Spinal cord (tissue), 10 donors: Measurements from ENCODE around the gene STK11IP. TPM values are rescaled to one million over a fixed set of nuclear protein-coding genes. Genes with fewer than 3 reads are reported as not detected.

Source experiments
- DNase-seq, 6 donors: peaks; one replicate each; pipeline versions ENCODE4 v3.0.0 to v3.0.0-alpha.2; 2013 to 2015; ENCODE audit warnings: low spot score in 6 of 6, low read depth in 4 of 6
- H3K27ac ChIP-seq: one replicate; pipeline ENCODE4 v1.5.1; 2013; ENCODE audit warnings: low read depth, low read length, control low read depth
- H3K27me3 ChIP-seq: one replicate; pipeline ENCODE4 v1.6.1; 2013; ENCODE audit warnings: low read length; ENCODE audit not compliant: control insufficient read depth, insufficient read depth
- H3K36me3 ChIP-seq: one replicate; pipeline ENCODE4 v1.6.1; 2013; ENCODE audit warnings: low read length; ENCODE audit not compliant: control insufficient read depth, insufficient read depth
- H3K4me1 ChIP-seq: one replicate; pipeline ENCODE4 v1.6.1; 2013; ENCODE audit warnings: low read length; ENCODE audit not compliant: control insufficient read depth, insufficient read depth
- H3K4me3 ChIP-seq: one replicate; pipeline ENCODE4 v1.5.1; 2013; ENCODE audit warnings: low read depth, low read length, control low read depth
- H3K9me3 ChIP-seq: one replicate; pipeline ENCODE4 v1.6.1; 2013; ENCODE audit warnings: low read length; ENCODE audit not compliant: control insufficient read depth, insufficient read depth
- WGBS: methylation state at CpG from one replicate; pipeline ENCODE4 v1.1.5; 2013; ENCODE audit warnings: missing lambda C conversion rate; ENCODE audit not compliant: insufficient coverage; 5-methylcytosine and 5-hydroxymethylcytosine counted together
- long read RNA-seq, 4 donors: transcript quantifications; one replicate each; lab custom pipeline, GENCODE V29; 2026
- polyA plus RNA-seq, 2 donors: library from polyadenylated mRNA; unstranded; fragments of 120-200 nt; gene quantifications; one replicate each; pipeline ENCODE4 v1.2.1, GENCODE V29; 2013; ENCODE audit not compliant: insufficient read length in 2 of 2
- total RNA-seq, 2 donors: library from RNA; depleted of rRNA in 1 of 2; stranded (reverse); fragments of 120-200 nt in 1 of 2; fragments of >200 nt in 1 of 2; gene quantifications; one replicate each; pipeline versions ENCODE4 v1.2.3 to v1.2.4, GENCODE V29; 2013 to 2014
- donor health status: healthy.

STK11IP gene, protein sequence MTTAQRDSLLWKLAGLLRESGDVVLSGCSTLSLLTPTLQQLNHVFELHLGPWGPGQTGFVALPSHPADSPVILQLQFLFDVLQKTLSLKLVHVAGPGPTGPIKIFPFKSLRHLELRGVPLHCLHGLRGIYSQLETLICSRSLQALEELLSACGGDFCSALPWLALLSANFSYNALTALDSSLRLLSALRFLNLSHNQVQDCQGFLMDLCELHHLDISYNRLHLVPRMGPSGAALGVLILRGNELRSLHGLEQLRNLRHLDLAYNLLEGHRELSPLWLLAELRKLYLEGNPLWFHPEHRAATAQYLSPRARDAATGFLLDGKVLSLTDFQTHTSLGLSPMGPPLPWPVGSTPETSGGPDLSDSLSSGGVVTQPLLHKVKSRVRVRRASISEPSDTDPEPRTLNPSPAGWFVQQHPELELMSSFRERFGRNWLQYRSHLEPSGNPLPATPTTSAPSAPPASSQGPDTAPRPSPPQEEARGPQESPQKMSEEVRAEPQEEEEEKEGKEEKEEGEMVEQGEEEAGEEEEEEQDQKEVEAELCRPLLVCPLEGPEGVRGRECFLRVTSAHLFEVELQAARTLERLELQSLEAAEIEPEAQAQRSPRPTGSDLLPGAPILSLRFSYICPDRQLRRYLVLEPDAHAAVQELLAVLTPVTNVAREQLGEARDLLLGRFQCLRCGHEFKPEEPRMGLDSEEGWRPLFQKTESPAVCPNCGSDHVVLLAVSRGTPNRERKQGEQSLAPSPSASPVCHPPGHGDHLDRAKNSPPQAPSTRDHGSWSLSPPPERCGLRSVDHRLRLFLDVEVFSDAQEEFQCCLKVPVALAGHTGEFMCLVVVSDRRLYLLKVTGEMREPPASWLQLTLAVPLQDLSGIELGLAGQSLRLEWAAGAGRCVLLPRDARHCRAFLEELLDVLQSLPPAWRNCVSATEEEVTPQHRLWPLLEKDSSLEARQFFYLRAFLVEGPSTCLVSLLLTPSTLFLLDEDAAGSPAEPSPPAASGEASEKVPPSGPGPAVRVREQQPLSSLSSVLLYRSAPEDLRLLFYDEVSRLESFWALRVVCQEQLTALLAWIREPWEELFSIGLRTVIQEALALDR
- total RNA-seq = 10 to 100 TPM; 23.4 to 29.7 TPM
- polyA plus RNA-seq = 10 to 100 TPM; 40.6 to 53.9 TPM
- long read RNA-seq, donor 1, partial matches to known transcripts = 0 of 3 reads
- long read RNA-seq, donor 1, other reads (novel, unspliced or antisense) = 0 of 3 reads
- long read RNA-seq, donor 2 = 0 reads
- long read RNA-seq, donor 3, partial matches to known transcripts = 0 of 1 reads
- long read RNA-seq, donor 3, other reads (novel, unspliced or antisense) = 0 of 1 reads
- long read RNA-seq, donor 4, partial matches to known transcripts = 0 of 2 reads
- long read RNA-seq, donor 4, other reads (novel, unspliced or antisense) = 0 of 2 reads

DNA sequence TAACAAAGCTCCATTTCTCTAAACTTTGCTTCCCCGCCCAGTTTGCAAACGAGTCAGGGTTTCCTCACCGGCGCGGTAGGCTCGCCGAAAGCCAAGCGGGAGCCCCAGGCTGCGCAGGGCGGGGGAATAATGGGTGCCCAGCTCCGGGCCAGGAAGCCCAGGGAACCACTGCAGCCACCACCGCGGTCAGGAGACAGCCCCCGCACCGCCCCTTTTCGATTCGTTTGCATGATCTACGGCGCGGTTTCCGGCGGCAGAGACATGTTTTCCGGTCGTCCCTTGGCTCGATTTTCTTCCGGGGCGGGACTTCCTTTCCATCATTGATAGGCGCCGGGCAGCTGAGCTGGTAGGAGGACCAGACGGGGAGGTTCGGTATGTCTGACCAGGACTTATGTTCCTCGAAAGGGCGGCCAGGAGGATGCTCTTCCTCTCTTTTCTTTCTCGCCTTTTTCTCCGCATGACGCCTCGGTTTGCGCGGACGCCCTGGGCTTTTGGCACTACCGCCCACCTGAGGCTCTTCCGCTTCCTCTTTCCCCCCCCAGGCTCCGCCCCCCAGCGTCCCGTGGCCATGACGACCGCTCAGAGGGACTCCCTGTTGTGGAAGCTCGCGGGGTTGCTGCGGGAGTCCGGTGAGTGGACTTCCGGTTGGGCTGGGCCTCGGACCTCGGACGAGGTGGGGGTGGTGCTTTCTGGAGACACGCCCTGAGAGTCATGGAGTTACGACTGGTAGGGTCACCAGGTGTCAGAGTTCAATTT, at the start of gene STK11IP:
Gene STK11IP, plus strand, starts transcription at position 306 of the 756 bp plus-strand sequence. Its CDS starts 263 bp downstream, at position 569.
- peak; percentile 93 to 99 (median 94) for DNase-seq
- Histone ChIP-seq H3K9me3 (no peaks in the 10 kb centered on the region), H3K4me3 (peak within 1 kb of the TSS; percentile 79), H3K27ac (peak within 1 kb of the TSS; percentile 96), H3K36me3 (peaks cover 18% of the 10 kb centered on the region), H3K27me3 (no peaks in the 10 kb centered on the region), H3K4me1 (peaks cover 10% of the 10 kb centered on the region)
- WGBS = under 1% methylated on average over 49 of the region's 57 CpGs

DNA sequence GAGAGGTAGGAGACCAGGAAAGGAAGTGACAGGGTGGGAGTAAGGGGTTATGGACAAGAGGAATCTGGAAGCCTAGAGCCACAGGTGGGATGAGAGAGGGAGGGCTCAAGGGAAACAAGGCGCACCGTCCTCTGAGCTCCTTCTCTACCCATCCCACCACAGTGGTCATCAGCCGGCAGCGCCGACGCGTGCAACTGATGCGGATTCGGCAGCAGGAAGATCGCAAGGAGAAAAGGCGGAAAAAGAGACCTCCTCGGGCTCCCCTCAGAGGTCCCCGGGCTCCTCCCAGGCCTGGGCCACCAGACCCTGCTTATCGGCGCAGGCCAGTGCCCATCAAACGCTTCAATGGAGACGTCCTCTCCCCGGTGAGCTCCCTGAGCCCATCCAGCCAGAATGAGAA, 48.7 kb upstream of the STK11IP start:
- Histone ChIP-seq H3K27ac (no peak overlapping the region), H3K9me3 (no peaks in the 10 kb centered on the region), H3K36me3 (peaks cover 59% of the 10 kb centered on the region), H3K4me3 (no peak overlapping the region), H3K27me3 (peaks cover 3% of the 10 kb centered on the region), H3K4me1 (peaks cover 54% of the 10 kb centered on the region)
- WGBS = 94% methylated on average over 16 of the region's 18 CpGs
- no peak for DNase-seq

DNA sequence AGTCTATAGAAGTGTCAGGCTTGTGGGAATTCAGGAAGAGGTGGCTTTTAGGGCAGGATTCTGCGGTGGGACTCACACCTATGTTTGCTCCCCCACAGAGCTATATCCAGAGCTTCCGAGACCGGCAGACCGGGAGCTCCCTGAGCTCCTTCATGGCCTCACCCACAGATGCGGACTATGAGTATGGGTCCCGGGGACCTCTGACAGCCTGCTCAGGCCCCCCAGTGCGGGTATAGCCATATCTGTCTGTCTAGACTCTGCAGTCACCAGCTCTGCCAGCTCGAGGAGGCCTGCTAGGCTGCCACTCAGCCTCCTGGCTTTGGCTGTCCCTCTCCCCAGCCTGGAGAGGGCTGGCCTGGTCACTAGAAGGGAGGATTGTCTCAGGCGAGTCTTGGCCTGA, 48.0 kb upstream of the STK11IP start:
- Histone ChIP-seq H3K4me3 (no peak overlapping the region), H3K36me3 (peaks cover 65% of the 10 kb centered on the region), H3K4me1 (peaks cover 47% of the 10 kb centered on the region), H3K27ac (no peak overlapping the region), H3K27me3 (peaks cover 3% of the 10 kb centered on the region), H3K9me3 (no peaks in the 10 kb centered on the region)
- 88% methylated on average over 7 of the region's 9 CpGs for WGBS
- no peak for DNase-seq

DNA sequence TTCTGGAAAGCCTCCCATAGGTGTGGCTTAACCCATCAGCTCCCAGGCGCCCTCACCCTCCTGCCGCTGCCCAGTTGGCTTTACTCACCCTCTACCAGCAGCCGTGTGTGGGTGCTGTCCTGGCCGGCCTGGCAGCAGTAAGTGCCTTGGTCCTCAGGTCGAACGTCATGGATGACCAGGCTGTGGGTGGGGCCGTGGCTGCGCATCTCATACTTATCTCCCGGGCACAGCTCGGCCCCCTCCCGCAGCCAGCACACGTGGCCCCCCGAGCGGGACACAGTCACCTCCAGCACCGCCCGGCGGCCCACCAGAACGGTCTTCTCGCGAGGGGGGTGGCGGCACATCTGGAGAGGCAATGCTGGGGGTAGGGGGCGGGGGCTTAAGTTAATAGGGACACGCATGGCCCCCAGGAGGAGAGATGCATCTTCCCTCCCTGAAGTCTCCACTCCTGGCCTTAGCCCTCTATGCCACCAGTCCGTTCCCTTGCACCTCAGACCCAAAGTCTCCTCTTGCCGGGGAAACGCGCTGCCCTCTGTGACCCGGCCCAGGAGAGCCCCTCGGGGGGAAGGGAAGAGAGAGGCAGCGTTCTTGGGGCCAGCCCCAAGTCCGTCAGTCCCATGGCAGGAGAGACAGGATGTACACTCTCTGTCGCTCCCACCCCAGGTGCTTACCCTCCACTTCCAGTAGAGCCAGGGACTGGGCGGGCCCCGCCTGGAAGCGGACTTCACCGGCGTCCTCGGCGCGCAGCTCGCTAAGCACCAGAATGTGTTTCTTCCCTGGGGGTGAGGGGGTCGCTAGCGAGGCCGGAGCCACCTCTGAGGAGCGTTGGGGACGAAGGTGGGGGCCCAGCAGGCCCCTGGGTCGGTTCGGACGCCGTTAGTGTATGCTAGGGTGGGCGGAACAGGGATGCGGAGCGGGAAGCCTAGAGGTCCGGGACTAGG, 45.9 kb upstream of the STK11IP start:
- Histone ChIP-seq H3K4me1 (peaks cover 38% of the 10 kb centered on the region), H3K27ac (peak overlapping the region; percentile 59), H3K36me3 (peaks cover 67% of the 10 kb centered on the region), H3K9me3 (no peaks in the 10 kb centered on the region), H3K4me3 (peak overlapping the region; percentile 64), H3K27me3 (peaks cover 3% of the 10 kb centered on the region)
- 5% methylated on average over 41 of the region's 54 CpGs for WGBS
- peak in 1 of 6 donors; percentile 34 for DNase-seq

DNA sequence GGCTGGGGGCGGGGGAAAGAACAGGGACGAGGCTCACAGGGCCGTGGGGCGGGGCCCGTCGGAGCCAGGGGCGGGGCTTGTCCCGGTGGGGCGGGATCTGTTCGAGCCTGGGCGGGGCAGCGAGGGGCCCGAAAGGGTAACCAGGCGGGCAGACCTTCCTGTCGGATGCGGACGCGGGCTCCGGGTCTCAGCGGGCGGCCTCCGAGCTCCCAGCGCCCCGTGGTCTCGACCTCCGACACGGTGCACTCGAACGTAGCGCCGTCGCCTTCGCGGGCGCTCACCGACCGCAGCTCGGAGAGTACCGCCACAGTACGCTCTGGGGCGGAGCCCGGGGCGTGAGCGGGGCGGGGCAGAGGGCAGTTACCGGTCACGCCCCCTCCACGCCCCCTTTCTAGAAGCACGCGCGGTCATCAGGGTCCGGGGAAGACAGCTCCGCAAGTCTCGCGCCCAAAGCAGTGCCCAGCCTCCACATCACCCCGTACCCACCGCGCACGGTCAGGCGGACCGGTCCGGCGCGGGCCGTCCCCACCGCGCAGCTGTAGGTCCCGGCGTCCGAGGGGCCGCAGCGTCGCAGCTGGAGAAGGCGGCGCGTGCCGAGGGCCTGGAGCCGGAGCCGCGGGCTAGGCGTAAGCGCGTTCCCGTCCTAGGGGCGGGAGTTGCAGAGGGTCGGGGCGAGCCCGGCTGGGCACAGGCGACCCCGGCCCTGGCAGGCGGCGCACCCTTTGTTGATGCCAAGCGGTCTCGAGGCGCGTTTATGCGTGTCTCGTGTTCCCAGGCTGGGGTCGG, 45.1 kb upstream of the STK11IP start:
- peaks cover 3% of the 10 kb centered on the region for H3K27me3 ChIP-seq
- peaks cover 38% of the 10 kb centered on the region for H3K4me1 ChIP-seq
- H3K27ac ChIP-seq = no peak overlapping the region
- under 1% methylated on average over 99 of the region's 99 CpGs for WGBS
- DNase-seq = peak in 3 of 6 donors; percentile 83 to 96 (median 94)
- peak overlapping the region; percentile 64 for H3K4me3 ChIP-seq
- H3K36me3 ChIP-seq = peaks cover 68% of the 10 kb centered on the region
- no peaks in the 10 kb centered on the region for H3K9me3 ChIP-seq

DNA sequence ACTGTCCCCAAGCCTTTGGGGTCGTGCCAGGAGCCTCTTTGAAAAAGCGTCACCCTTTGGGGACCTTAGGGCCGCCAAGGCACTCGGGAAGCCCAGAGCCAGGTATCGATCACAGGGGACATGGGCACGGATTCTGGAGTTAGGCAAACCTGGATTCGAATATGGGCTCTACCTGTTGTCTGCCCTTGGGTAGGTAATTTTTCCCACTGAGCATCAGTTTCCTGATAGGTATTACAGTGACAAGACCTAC, 44.6 kb upstream of the STK11IP start:
- H3K9me3 ChIP-seq = no peaks in the 10 kb centered on the region
- peaks cover 68% of the 10 kb centered on the region for H3K36me3 ChIP-seq
- 28% methylated on average over 7 of the region's 7 CpGs for WGBS
- H3K4me3 ChIP-seq = peak overlapping the region; percentile 64
- H3K27ac ChIP-seq = no peak overlapping the region
- H3K27me3 ChIP-seq = peaks cover 3% of the 10 kb centered on the region
- peaks cover 38% of the 10 kb centered on the region for H3K4me1 ChIP-seq
- no peak for DNase-seq

DNA sequence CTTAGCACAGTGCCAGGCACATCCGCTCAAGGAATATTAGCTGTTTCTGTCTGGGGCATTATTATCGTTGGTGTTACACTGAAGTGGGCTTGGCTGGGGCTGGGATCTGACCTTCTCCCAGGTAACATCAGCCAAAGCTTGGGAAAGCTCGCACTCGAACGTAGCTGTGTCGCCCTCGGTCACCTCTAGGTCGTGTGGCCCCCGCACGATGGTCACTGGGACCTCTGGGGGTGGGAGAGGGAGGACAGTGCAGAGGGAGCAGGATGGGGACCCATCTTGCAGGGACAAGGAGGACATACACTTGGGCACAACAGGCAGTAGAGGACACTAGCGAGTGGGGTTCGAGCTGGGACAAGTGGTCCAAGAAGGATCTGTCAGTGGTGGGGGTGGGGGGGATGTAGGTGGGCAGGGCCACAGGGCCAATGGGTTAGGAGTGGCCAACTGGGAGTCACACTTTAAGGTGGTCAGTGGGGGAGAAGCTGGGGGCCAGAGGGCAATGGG, 44.1 kb upstream of the STK11IP start:
- Histone ChIP-seq H3K36me3 (peaks cover 68% of the 10 kb centered on the region), H3K27me3 (peaks cover 3% of the 10 kb centered on the region), H3K27ac (no peak overlapping the region), H3K9me3 (no peaks in the 10 kb centered on the region), H3K4me1 (peaks cover 38% of the 10 kb centered on the region), H3K4me3 (no peak overlapping the region)
- DNase-seq = no peak
- WGBS = 78% methylated on average over 12 of the region's 12 CpGs
